Ishikawa (cell line): ENCODE data around the gene SLC12A1.

Experiments used
- CEBPB ChIP-seq: IDR thresholded peaks from 2 replicates; pipeline ENCODE4 v1.6.1; 2012
- EGR1 ChIP-seq: IDR thresholded peaks from 2 replicates; pipeline ENCODE4 v1.6.1; 2012
- EP300 ChIP-seq: IDR thresholded peaks from 2 replicates; pipeline ENCODE4 v1.6.1; 2012; ENCODE audit warnings: borderline replicate concordance
- FOXM1 ChIP-seq: IDR thresholded peaks from 2 replicates; pipeline ENCODE4 v1.6.1; 2012; ENCODE audit warnings: low read depth, borderline replicate concordance
- NFIC ChIP-seq: IDR thresholded peaks from 2 replicates; pipeline ENCODE4 v1.6.1; 2012
- RAD21 ChIP-seq: IDR thresholded peaks from 2 replicates; pipeline ENCODE4 v1.6.1; 2012; ENCODE audit warnings: low read depth
- TAF1 ChIP-seq: IDR thresholded peaks from 2 replicates; pipeline ENCODE4 v1.6.1; 2012; ENCODE audit warnings: low read depth, mild to moderate bottlenecking
- TEAD4 ChIP-seq: IDR thresholded peaks from 2 replicates; pipeline ENCODE4 v1.6.1; 2012
- YY1 ChIP-seq: IDR thresholded peaks from 2 replicates; pipeline ENCODE4 v1.6.1; 2012; ENCODE audit warnings: low read depth
- TF ChIP-seq, protein P1 (sequence below): IDR thresholded peaks from 2 replicates; pipeline ENCODE4 v1.6.1; 2012
- TF ChIP-seq, protein P2 (sequence below): IDR thresholded peaks from 2 replicates; pipeline ENCODE4 v1.6.1; 2012; ENCODE audit warnings: low read depth, mild to moderate bottlenecking
- TF ChIP-seq, protein P3 (sequence below): IDR thresholded peaks from 2 replicates; pipeline ENCODE4 v1.6.1; 2012

DNA sequence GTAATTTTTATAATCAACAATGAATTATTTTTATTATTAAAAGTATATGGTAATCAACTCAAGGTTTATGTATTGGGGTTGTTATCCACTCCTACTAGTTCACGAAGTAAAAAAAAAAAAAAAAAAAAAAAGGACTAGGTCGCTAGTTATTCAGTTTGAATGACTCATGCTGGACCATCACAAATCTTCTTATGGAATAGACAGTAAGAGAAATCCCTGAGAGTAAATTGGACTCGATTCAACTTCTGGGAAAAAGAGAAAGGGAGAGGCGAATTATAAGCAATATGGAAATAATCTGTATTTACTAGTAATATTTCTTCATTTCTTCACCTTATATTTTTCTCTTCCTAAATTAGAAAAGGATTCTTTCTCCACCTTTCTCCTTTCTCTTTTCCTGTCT lies 30.0 kb upstream of the SLC12A1 start:
- TF ChIP-seq EP300 = no peak
- no peak for TF ChIP-seq TAF1
- TF ChIP-seq EGR1 = no peak
- TF ChIP-seq RAD21 = no peak
- TF ChIP-seq CEBPB = no peak
- TF ChIP-seq YY1 = no peak
- TF ChIP-seq NFIC = no peak
- TF ChIP-seq TEAD4 = no peak
- TF ChIP-seq, protein P1, sequence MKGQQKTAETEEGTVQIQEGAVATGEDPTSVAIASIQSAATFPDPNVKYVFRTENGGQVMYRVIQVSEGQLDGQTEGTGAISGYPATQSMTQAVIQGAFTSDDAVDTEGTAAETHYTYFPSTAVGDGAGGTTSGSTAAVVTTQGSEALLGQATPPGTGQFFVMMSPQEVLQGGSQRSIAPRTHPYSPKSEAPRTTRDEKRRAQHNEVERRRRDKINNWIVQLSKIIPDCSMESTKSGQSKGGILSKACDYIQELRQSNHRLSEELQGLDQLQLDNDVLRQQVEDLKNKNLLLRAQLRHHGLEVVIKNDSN = no peak
- TF ChIP-seq, protein P2, sequence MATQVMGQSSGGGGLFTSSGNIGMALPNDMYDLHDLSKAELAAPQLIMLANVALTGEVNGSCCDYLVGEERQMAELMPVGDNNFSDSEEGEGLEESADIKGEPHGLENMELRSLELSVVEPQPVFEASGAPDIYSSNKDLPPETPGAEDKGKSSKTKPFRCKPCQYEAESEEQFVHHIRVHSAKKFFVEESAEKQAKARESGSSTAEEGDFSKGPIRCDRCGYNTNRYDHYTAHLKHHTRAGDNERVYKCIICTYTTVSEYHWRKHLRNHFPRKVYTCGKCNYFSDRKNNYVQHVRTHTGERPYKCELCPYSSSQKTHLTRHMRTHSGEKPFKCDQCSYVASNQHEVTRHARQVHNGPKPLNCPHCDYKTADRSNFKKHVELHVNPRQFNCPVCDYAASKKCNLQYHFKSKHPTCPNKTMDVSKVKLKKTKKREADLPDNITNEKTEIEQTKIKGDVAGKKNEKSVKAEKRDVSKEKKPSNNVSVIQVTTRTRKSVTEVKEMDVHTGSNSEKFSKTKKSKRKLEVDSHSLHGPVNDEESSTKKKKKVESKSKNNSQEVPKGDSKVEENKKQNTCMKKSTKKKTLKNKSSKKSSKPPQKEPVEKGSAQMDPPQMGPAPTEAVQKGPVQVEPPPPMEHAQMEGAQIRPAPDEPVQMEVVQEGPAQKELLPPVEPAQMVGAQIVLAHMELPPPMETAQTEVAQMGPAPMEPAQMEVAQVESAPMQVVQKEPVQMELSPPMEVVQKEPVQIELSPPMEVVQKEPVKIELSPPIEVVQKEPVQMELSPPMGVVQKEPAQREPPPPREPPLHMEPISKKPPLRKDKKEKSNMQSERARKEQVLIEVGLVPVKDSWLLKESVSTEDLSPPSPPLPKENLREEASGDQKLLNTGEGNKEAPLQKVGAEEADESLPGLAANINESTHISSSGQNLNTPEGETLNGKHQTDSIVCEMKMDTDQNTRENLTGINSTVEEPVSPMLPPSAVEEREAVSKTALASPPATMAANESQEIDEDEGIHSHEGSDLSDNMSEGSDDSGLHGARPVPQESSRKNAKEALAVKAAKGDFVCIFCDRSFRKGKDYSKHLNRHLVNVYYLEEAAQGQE = no peak
- TF ChIP-seq, protein P3, sequence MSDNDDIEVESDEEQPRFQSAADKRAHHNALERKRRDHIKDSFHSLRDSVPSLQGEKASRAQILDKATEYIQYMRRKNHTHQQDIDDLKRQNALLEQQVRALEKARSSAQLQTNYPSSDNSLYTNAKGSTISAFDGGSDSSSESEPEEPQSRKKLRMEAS = no peak
- no peak for TF ChIP-seq FOXM1
